ENCODE measurements around the gene MAP4K3. TPM values are rescaled to one million over a fixed set of nuclear protein-coding genes. Genes with fewer than 3 reads are reported as not detected.
"Not testable (repeated sequence)": the region's sequence is repeated elsewhere in the genome, so short reads cannot be mapped to it uniquely, and the experiment has no call there.

Gene MAP4K3
- total and polyA plus RNA-seq, 9 donors = 20.6 to 96.4 (median 53.0) TPM

DNA sequence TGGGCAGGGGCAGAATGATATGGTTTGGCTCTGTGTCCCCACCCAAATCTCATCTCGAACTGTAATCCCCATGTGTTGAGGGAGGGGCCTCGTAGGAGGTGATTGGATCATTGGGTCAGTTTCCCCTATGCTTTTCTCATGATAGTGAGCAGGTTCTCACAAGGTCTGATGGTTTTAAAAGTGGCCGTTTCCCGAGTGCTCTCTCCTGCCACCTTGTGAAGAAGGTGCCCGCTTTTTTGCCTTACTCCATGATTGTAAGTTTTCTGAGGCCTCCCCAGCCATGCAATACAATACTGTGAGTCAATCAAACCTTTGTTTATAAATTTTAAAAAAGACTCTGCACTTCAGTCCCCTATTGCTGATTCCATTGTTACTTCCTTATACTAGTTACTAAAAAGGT is 110.4 kb downstream of the MAP4K3 start:
- Histone ChIP-seq H3K36me3 (no peaks in the 10 kb centered on the region), H3K27ac (no peak overlapping the region), H3K4me3 (no peak overlapping the region), H3K4me1 (ENCODE audit: insufficient read depth) (no peaks in the 10 kb centered on the region), H3K27me3 (no peaks in the 10 kb centered on the region), H3K9me3 (no peaks in the 10 kb centered on the region)
- no peak for TF ChIP-seq POLR2A (IDR thresholded peaks at IDR 0.05)
- TF ChIP-seq, protein P1, sequence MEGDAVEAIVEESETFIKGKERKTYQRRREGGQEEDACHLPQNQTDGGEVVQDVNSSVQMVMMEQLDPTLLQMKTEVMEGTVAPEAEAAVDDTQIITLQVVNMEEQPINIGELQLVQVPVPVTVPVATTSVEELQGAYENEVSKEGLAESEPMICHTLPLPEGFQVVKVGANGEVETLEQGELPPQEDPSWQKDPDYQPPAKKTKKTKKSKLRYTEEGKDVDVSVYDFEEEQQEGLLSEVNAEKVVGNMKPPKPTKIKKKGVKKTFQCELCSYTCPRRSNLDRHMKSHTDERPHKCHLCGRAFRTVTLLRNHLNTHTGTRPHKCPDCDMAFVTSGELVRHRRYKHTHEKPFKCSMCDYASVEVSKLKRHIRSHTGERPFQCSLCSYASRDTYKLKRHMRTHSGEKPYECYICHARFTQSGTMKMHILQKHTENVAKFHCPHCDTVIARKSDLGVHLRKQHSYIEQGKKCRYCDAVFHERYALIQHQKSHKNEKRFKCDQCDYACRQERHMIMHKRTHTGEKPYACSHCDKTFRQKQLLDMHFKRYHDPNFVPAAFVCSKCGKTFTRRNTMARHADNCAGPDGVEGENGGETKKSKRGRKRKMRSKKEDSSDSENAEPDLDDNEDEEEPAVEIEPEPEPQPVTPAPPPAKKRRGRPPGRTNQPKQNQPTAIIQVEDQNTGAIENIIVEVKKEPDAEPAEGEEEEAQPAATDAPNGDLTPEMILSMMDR (IDR thresholded peaks at IDR 0.05) = no peak
- WGBS, 3 donors = 89 to 96% (median 96%) methylated on average over 5 of the region's 5 CpGs
- no peak for DNase-seq
- intact Hi-C loops (cut with DNase I) = no loop called here

DNA sequence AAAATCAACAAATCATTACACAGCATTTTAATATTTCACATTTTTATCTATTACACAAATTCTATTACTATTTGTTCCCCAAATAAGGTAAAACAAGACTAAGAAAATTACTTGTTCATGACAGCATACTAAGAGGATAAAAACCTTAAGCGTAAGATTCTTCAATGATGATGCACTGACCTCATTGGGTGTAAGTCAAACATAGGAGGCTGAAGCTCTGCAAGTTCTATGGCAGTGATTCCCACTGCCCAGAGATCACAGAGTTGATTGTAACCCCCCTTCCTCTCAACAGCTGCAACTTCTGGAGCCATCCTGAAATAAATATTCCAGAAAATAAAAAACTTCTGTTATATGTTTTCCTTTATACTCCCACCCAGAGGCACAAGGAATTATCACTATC is 111.1 kb downstream of the MAP4K3 start:
- H3K36me3 ChIP-seq = no peaks in the 10 kb centered on the region
- H3K4me1 ChIP-seq (ENCODE audit: insufficient read depth) = no peaks in the 10 kb centered on the region
- intact Hi-C loops (cut with DNase I) = no loop called here
- no peaks in the 10 kb centered on the region for H3K9me3 ChIP-seq
- TF ChIP-seq EP300 (IDR thresholded peaks at IDR 0.05) = no peak
- TF ChIP-seq POLR2A (IDR thresholded peaks at IDR 0.05) = no peak
- TF ChIP-seq, protein P1 (IDR thresholded peaks at IDR 0.05) = no peak
- no peaks in the 10 kb centered on the region for H3K27me3 ChIP-seq
- WGBS, 3 donors = 90 to 100% (median 93%) methylated on average over 1 of the region's 1 CpG
- H3K27ac ChIP-seq = no peak overlapping the region
- no peak overlapping the region for H3K4me3 ChIP-seq
- no peak for DNase-seq

DNA sequence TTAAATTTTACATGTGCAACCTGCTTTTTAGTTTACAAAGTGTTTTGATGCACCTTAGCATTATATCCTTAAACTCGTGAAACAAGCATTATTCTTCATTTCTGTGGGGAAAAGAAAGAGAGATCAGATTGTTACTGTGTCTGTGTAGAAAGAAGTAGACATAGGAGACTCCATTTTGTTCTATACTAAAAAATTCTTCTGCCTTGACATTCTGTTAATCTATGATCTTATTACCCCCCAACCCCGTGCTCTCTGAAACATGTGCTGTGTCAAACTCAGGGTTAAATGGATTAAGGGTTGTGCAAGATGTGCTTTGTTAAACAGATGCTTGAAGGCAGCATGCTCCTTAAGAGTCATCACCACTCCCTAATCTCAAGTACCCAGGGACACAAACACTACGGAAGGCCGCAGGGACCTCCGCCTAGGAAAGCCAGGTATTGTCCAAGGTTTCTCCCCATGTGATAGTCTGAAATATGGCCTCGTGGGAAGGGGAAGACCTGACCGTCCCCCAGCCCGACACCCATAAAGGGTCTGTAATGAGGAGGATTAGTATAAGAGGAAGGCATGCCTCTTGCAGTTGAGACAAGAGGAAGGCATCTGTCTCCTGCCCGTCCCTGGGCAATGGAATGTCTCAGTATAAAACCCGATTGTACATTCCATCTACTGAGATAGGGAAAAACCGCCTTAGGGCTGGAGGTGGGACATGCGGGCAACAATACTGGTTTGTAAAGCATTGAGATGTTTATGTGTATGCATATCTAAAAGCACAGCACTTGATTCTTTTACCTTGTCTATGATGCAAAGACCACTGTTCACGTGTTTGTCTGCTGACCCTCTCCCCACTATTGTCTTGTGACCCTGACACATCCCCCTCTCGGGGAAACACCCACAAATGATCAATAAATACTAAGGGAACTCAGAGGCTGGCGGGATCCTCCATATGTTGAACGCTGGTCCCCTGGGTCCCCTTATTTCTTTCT is 115.7 kb downstream of the MAP4K3 start:
- WGBS, 3 donors = 92 to 97% (median 92%) methylated on average over 15 to 16 of the region's 16 CpGs
- DNase-seq; H3K27me3 ChIP-seq; intact Hi-C loops (cut with DNase I); H3K27ac ChIP-seq; H3K36me3 ChIP-seq; H3K4me3 ChIP-seq; H3K4me1 ChIP-seq (ENCODE audit: insufficient read depth); H3K9me3 ChIP-seq: not testable (repeated sequence)

DNA sequence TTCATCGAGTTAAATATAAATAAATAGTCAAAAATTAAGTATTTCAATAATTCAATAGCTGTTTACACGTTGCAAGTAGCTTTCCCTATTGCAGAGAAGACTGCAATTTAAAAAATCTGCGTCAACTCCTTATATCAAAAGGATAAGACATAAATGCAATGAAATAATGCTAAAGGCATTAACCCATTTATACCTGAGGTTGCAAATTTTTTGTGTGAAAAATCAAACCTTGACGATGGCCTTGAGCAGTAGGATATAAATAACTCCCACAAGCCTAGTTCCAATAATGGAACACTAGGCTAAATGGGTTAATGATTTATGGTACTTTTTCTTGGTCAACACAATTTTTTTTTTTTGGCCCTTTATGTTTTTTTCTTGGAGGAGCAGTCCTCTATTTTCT is 116.9 kb downstream of the MAP4K3 start:
- no peak for TF ChIP-seq EP300 (IDR thresholded peaks at IDR 0.05)
- no peak for TF ChIP-seq POLR2A (IDR thresholded peaks at IDR 0.05)
- TF ChIP-seq, protein P1 (IDR thresholded peaks at IDR 0.05) = no peak
- Histone ChIP-seq H3K36me3 (no peaks in the 10 kb centered on the region), H3K27me3 (no peaks in the 10 kb centered on the region), H3K4me3 (no peak overlapping the region), H3K9me3 (no peaks in the 10 kb centered on the region), H3K4me1 (ENCODE audit: insufficient read depth) (no peaks in the 10 kb centered on the region), H3K27ac (no peak overlapping the region)
- WGBS, 3 donors = 89 to 92% (median 91%) methylated on average over 4 of the region's 4 CpGs
- no peak for DNase-seq
- intact Hi-C loops (cut with DNase I) = no loop called here

DNA sequence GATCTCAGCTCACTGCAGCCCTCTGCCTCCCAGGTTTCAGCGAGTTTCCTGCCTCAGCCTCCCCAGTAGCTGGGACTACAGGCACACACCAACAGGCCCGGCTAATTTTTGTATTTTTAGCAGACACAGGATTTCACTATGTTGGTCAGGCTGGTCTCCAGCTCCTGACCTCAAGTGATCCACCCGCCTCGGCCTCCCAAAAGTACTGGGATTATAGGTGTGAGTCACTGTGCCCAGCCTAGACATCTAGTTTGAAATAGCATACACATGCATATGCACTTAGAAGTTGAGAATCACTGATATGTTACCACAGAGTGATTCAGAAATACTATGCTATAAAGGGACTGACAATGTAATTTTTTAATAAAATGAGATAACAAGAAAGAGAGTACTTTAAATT is 123.5 kb downstream of the MAP4K3 start:
- intact Hi-C loops (cut with DNase I) = no loop called here
- no peaks in the 10 kb centered on the region for H3K9me3 ChIP-seq
- no peaks in the 10 kb centered on the region for H3K36me3 ChIP-seq
- H3K27ac ChIP-seq = no peak overlapping the region
- H3K4me3 ChIP-seq = no peak overlapping the region
- H3K27me3 ChIP-seq = no peaks in the 10 kb centered on the region
- no peaks in the 10 kb centered on the region for H3K4me1 ChIP-seq (ENCODE audit: insufficient read depth)
- 95 to 99% (median 98%) methylated on average over 4 of the region's 4 CpGs for WGBS, 3 donors
- no peak for DNase-seq
- TF ChIP-seq, protein P1 (IDR thresholded peaks at IDR 0.05) = no peak
- TF ChIP-seq POLR2A (IDR thresholded peaks at IDR 0.05) = no peak
- TF ChIP-seq EP300 (IDR thresholded peaks at IDR 0.05) = no peak
